PC-9 (cell line): ENCODE measurements around the gene GALNT16. TPM values are rescaled to one million over a fixed set of nuclear protein-coding genes. Genes with fewer than 3 reads are reported as not detected.

Experiments
- BruUV-seq: library from RNA; stranded (reverse); fragments of 400-500 nt; replicated peaks from 2 replicates; lab custom pipeline; 2021; lab: Mats Ljungman, UMichigan
- CTCF ChIA-PET: fragments of 300-600 bp; sonication (Branson Sonifier 250); formaldehyde crosslinking; loops from one replicate; lab custom pipeline; 2022; ENCODE audit warnings: antibody characterized with exemption; lab: Charles Lee
- POLR2A ChIA-PET: fragments of 300-600 bp; sonication (Branson Sonifier 250); formaldehyde crosslinking; loops from one replicate; lab custom pipeline; 2022; ENCODE audit warnings: antibody characterized with exemption; ENCODE audit not compliant: unreplicated experiment; lab: Charles Lee
- DNase-seq, 2 experiments: peaks; one replicate each; pipeline versions ENCODE4 v3.0.0 to v3.0.0-alpha.2; 2015 to 2022; ENCODE audit warnings: mixed read lengths in 1 of 2
- H2AFZ ChIP-seq: fragments of 200-600 bp; sonication (generic); 2 replicates; pipeline ENCODE4 v1.8.1; 2017; ENCODE audit warnings: antibody characterized with exemption
- H3F3A ChIP-seq: fragments of 200-600 bp; sonication (generic); 2 replicates; pipeline ENCODE4 v1.8.1; 2017; ENCODE audit warnings: antibody characterized with exemption, mild to moderate bottlenecking, low read depth; ENCODE audit not compliant: insufficient read depth
- H3K27ac ChIP-seq: fragments of 200-600 bp; sonication (generic); 2 replicates; pipeline ENCODE4 v1.6.1; 2016; ENCODE audit warnings: mixed run types
- H3K27me3 ChIP-seq: fragments of 200-600 bp; sonication (generic); 2 replicates; pipeline ENCODE4 v1.6.1; 2016; ENCODE audit warnings: low read depth, mixed run types; ENCODE audit not compliant: insufficient read depth
- H3K36me3 ChIP-seq: fragments of 200-600 bp; sonication (generic); 2 replicates; pipeline ENCODE4 v1.6.1; 2016; ENCODE audit warnings: low read depth, mixed run types
- H3K4me1 ChIP-seq: fragments of 200-600 bp; sonication (generic); replicated peaks from 2 replicates; pipeline ENCODE4 v1.6.1; 2016; ENCODE audit warnings: mixed run types; ENCODE audit not compliant: insufficient read depth
- H3K4me2 ChIP-seq: fragments of 200-600 bp; sonication (generic); 2 replicates; pipeline ENCODE4 v1.6.1; 2017; ENCODE audit warnings: mixed run types
- H3K4me3 ChIP-seq: fragments of 200-600 bp; sonication (generic); 2 replicates; pipeline ENCODE4 v1.6.1; 2016; ENCODE audit warnings: mixed run types
- H3K79me2 ChIP-seq: fragments of 200-600 bp; sonication (generic); 2 replicates; pipeline ENCODE4 v1.6.1; 2017; ENCODE audit warnings: low read depth, mixed run types
- H3K9me2 ChIP-seq: fragments of 200-600 bp; sonication (generic); 2 replicates; pipeline ENCODE4 v1.8.1; 2017; ENCODE audit warnings: mild to moderate bottlenecking; ENCODE audit not compliant: insufficient read depth
- H3K9me3 ChIP-seq: fragments of 200-600 bp; sonication (generic); 2 replicates; pipeline ENCODE4 v1.8.1; 2016; ENCODE audit warnings: low read depth; ENCODE audit not compliant: insufficient read depth
- H4K20me1 ChIP-seq: fragments of 200-600 bp; sonication (generic); 2 replicates; pipeline ENCODE4 v1.8.1; 2017; ENCODE audit not compliant: insufficient read depth
- CTCF ChIP-seq: fragments of 200-600 bp; sonication (generic); conservative IDR thresholded peaks from 2 replicates; pipeline ENCODE4 v1.6.1; 2017; ENCODE audit warnings: mixed run types, antibody characterized with exemption, mild to moderate bottlenecking, moderate library complexity
- EZH2 ChIP-seq: fragments of 200-600 bp; sonication (generic); IDR thresholded peaks from 2 replicates; pipeline ENCODE4 v1.8.0; 2017; ENCODE audit warnings: antibody characterized with exemption, low read depth
- intact Hi-C: fragments of 100-400 bp; cut with micrococcal nuclease; formaldehyde crosslinking; loops from one replicate; pipeline ENCODE4 v1.10.0; 2022; ENCODE audit not compliant: unreplicated experiment
- total RNA-seq: library from RNA; stranded (reverse); gene quantifications from 2 replicates; pipeline ENCODE4 v1.2.3, GENCODE V29; 2021

The GALNT16 gene
- total RNA-seq, 1 experiment from 2014 or later, result 22.8 TPM

- Histone ChIP-seq H3K4me3 (no peak overlapping the region), H3K79me2 (no peaks in the 10 kb centered on the region), H3K27me3 (no peaks in the 10 kb centered on the region), H2AFZ (no peak overlapping the region), H3K9me3 (no peaks in the 10 kb centered on the region), H3K9me2 (no peaks in the 10 kb centered on the region), H3K4me2 (no peak overlapping the region), H3K27ac (no peak overlapping the region), H3F3A (peaks cover 14% of the 10 kb centered on the region; the same call in 1 of the 2 replicates), H4K20me1 (no peaks in the 10 kb centered on the region), H3K36me3 (no peaks in the 10 kb centered on the region), H3K4me1 (peaks cover 16% of the 10 kb centered on the region)
- POLR2A ChIA-PET, result no interaction called here
- DNase-seq, result no peak
- TF ChIP-seq CTCF (no peak), EZH2 (no peak)
- no TSS peak for BruUV-seq
- intact Hi-C loops, result no loop called here
- CTCF ChIA-PET, result no interaction called here
Observed at GRCh38 chr14:69319911-69320310, 60.0 kb downstream of the GALNT16 start.

GRCh38 chr14:69320581-69321365 is 60.8 kb downstream of the GALNT16 start:
- intact Hi-C loops, result no loop called here
- H3K4me1 ChIP-seq, result peaks cover 10% of the 10 kb centered on the region
- H3K27me3 ChIP-seq, result no peaks in the 10 kb centered on the region
- H3K36me3 ChIP-seq, result no peaks in the 10 kb centered on the region
- ChIA-PET POLR2A (interaction anchor here (0.7 kb wide), 1 partner anchor 24 kb away, joined by 4 read pairs; no protein-coding TSS in a partner anchor), CTCF (no interaction called here)
- peaks cover 10% of the 10 kb centered on the region; the same call in 1 of the 2 replicates for H3F3A ChIP-seq
- H2AFZ ChIP-seq, result no peak overlapping the region
- no peak overlapping the region for H3K4me2 ChIP-seq
- H3K27ac ChIP-seq, result no peak overlapping the region
- no peaks in the 10 kb centered on the region for H4K20me1 ChIP-seq
- H3K4me3 ChIP-seq, result no peak overlapping the region
- no peak for TF ChIP-seq CTCF
- no peak for TF ChIP-seq EZH2
- no peak for DNase-seq
- no peaks in the 10 kb centered on the region for H3K9me2 ChIP-seq
- no peaks in the 10 kb centered on the region for H3K9me3 ChIP-seq
- no TSS peak for BruUV-seq
- H3K79me2 ChIP-seq, result no peaks in the 10 kb centered on the region

GRCh38 chr14:69321601-69322330 is 61.8 kb downstream of the GALNT16 start:
- ChIA-PET POLR2A (interaction anchor here (0.7 kb wide), 1 partner anchor 25 kb away, joined by 4 read pairs; no protein-coding TSS in a partner anchor), CTCF (no interaction called here)
- Histone ChIP-seq H4K20me1 (no peaks in the 10 kb centered on the region), H3K9me3 (no peaks in the 10 kb centered on the region), H3K4me1 (peaks cover 10% of the 10 kb centered on the region), H3K27me3 (peaks cover 5% of the 10 kb centered on the region; the same call in 1 of the 2 replicates), H2AFZ (no peak overlapping the region), H3K4me3 (no peak overlapping the region), H3K9me2 (no peaks in the 10 kb centered on the region), H3K27ac (no peak overlapping the region), H3F3A (peaks cover 10% of the 10 kb centered on the region; the same call in 1 of the 2 replicates), H3K79me2 (no peaks in the 10 kb centered on the region), H3K36me3 (no peaks in the 10 kb centered on the region), H3K4me2 (no peak overlapping the region)
- BruUV-seq, result no TSS peak
- intact Hi-C loops, result no loop called here
- no peak for DNase-seq
- TF ChIP-seq EZH2 (no peak), CTCF (no peak)
